Measurements from ENCODE around the gene FGF10. TPM values are rescaled to one million over a fixed set of nuclear protein-coding genes. Genes with fewer than 3 reads are reported as not detected.

The FGF10 gene
- total RNA-seq, 1 donor from 2014 or later, result 2.7 TPM

DNA sequence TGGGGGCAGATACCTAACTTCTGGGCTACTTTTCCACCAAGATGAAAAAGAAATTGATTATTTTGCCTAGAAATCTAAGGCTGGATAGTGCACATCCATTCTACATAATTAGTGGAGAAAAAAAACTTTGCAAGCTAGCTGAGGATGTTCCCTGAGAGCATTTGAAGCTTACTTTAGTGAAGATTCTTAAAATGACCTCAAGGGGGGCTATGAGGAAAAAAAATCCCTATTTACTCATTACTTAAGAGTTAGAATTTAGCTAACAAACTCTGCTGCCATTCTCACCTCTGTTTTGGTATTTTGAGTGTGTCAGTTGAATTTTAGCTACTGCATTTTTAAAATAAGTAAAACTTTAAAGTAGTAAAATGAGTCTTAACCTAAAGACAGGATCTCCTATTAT, 9.2 kb upstream of the FGF10 start:
- intact Hi-C loops (cut with DNase I), result no loop called here
- DNase-seq, result no peak
- Histone ChIP-seq H3K27ac (no peak overlapping the region), H3K4me1 (no peaks in the 10 kb centered on the region), H3K36me3 (no peaks in the 10 kb centered on the region), H3K9me3 (no peaks in the 10 kb centered on the region), H3K27me3 (no peaks in the 10 kb centered on the region), H3K4me3 (no peak overlapping the region)
- no peak for ATAC-seq
- TF ChIP-seq, protein P1, sequence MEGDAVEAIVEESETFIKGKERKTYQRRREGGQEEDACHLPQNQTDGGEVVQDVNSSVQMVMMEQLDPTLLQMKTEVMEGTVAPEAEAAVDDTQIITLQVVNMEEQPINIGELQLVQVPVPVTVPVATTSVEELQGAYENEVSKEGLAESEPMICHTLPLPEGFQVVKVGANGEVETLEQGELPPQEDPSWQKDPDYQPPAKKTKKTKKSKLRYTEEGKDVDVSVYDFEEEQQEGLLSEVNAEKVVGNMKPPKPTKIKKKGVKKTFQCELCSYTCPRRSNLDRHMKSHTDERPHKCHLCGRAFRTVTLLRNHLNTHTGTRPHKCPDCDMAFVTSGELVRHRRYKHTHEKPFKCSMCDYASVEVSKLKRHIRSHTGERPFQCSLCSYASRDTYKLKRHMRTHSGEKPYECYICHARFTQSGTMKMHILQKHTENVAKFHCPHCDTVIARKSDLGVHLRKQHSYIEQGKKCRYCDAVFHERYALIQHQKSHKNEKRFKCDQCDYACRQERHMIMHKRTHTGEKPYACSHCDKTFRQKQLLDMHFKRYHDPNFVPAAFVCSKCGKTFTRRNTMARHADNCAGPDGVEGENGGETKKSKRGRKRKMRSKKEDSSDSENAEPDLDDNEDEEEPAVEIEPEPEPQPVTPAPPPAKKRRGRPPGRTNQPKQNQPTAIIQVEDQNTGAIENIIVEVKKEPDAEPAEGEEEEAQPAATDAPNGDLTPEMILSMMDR (IDR thresholded peaks at IDR 0.05), result no peak

DNA sequence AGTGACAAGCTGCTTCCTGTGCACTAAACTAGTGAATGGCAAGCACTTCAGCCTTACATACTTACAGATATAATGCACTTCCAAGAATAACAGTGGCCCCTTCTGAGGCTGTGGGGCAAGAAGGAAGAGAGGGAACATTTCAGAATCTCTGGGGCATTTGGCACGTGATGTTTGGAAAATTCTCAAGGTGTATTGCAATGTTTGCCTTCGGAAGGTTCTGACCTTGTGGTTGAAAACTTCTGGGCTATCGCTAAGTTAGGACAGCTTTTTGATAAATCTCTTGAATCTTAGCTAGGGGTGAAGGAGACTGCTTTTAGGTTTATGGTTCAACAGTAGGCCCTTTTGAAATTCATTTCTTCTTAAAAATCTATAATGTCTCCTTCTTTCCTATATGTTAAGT, 7.1 kb upstream of the FGF10 start:
- H3K27me3 ChIP-seq, result peaks cover under 1% of the 10 kb centered on the region
- H3K4me1 ChIP-seq, result no peaks in the 10 kb centered on the region
- TF ChIP-seq, protein P1 (IDR thresholded peaks at IDR 0.05), result no peak
- ATAC-seq, result peak; percentile 28
- intact Hi-C loops (cut with DNase I), result no loop called here
- H3K4me3 ChIP-seq, result no peak overlapping the region
- no peak overlapping the region for H3K27ac ChIP-seq
- no peaks in the 10 kb centered on the region for H3K36me3 ChIP-seq
- no peak for DNase-seq
- no peaks in the 10 kb centered on the region for H3K9me3 ChIP-seq

DNA sequence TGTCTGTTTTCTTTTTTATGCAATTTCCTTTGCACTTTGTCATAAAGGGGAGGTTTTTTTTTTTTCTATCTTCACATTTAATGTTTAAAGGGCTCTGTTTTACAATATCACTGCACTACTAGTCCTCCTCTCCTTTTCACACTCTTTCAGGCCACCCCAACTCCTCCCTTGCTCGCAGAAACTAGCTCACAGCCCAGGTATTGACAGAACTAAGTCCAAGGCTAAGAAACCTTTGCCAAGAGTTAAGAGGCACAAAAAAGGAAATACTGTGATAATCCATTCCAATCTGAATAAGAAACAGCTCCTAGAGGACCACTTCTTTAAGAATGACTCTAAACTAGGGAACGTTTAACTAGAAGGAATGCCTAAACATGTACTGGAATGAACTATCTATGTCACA, 1.1 kb upstream of the FGF10 start:
- ATAC-seq (no peak), DNase-seq (no peak)
- no peak overlapping the region for H3K27ac ChIP-seq
- H3K4me1 ChIP-seq, result no peaks in the 10 kb centered on the region
- intact Hi-C loops (cut with DNase I), result no loop called here
- H3K9me3 ChIP-seq, result no peaks in the 10 kb centered on the region
- TF ChIP-seq, protein P1 (IDR thresholded peaks at IDR 0.05), result no peak
- H3K27me3 ChIP-seq, result peaks cover 24% of the 10 kb centered on the region
- H3K4me3 ChIP-seq, result peak overlapping the region; percentile 51
- H3K36me3 ChIP-seq, result no peaks in the 10 kb centered on the region

DNA sequence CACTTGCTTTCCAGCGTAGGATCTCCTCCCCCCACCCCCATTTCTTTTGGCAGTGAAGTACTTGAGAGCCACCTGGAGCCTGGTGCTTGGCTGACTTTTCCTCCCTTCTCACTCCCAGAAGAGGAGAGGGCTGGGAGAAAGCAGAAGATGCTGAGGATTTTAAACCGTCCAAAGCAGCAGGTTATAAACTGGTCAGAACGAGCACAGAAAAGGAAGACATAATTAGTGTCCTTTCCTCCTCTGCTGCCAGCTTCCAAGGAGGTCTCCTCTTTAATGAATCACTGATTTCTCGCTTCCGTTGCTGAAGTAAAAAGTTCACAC, 563 bp upstream of the FGF10 start:
- Histone ChIP-seq H3K27me3 (peaks cover 24% of the 10 kb centered on the region), H3K9me3 (no peaks in the 10 kb centered on the region), H3K4me3 (peak overlapping the region; percentile 51), H3K27ac (no peak overlapping the region), H3K4me1 (no peaks in the 10 kb centered on the region), H3K36me3 (no peaks in the 10 kb centered on the region)
- TF ChIP-seq, protein P1 (IDR thresholded peaks at IDR 0.05), result no peak
- intact Hi-C loops (cut with DNase I), result no loop called here
- DNase-seq (no peak), ATAC-seq (no peak)

DNA sequence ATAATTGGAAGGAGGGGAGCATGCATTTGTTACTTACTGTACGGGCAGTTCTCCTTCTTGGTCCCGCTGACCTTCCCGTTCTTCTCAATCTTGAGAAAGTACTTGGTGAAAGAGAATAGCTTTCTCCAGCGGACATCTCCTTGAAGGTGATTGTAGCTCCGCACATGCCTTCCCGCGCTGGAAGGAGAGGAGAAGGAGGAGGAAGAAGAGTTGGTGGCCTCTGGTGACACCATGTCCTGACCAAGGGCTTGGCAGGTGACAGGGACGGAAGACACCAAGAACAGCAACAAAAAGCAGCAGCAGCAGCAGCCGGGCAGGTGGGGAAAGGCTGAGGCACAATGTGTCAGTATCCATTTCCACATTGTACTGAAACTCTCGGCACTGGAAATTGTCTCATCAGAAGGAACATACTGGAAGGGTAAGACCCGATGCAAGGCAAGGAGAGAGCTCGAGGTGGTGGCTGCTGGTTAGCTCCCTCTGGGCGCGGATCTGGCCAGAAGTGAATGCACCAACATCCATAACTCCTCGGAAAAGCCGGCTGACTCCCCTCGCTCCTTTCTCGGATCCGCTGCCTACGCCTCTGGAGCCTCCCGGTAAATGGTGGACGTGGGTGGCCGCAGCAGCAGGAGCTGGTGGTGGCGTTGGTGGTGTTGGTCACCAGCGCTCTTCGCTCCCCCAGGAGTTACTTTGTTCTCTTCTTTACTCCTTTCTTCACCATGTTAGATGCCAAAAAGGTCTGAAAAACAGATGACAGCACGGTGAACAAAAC, 715 bp downstream of the FGF10 start:
- H3K4me1 ChIP-seq, result no peaks in the 10 kb centered on the region
- DNase-seq (peak; percentile 57), ATAC-seq (peak; percentile 44)
- no peaks in the 10 kb centered on the region for H3K9me3 ChIP-seq
- peaks cover 24% of the 10 kb centered on the region for H3K27me3 ChIP-seq
- H3K4me3 ChIP-seq, result peak overlapping the region; percentile 51
- H3K36me3 ChIP-seq, result no peaks in the 10 kb centered on the region
- peak overlapping the region; percentile 21 for H3K27ac ChIP-seq
- intact Hi-C loops (cut with DNase I), result no loop called here
- TF ChIP-seq, protein P1 (IDR thresholded peaks at IDR 0.05), result no peak

DNA sequence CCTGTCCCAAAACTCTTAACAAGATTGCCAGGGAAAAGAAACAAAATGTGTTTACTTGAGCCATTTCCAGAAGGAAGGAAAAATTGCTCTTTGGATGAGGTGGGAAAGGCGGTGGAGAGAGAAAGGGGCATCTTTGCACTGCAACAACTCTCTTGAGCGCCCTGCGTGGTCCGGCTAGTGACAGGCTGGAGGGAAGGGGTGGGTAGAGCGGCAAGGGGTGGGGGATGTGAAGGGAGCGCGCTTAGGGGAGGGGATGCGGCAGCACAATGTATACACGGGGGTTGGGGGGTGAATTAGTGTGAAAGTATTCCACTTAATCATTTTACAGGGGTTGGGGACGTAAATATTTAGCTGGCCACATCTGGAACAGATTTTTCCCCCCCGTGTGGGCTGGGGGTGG, 1.3 kb downstream of the FGF10 start:
- DNase-seq (no peak), ATAC-seq (no peak)
- Histone ChIP-seq H3K27ac (no peak overlapping the region), H3K9me3 (no peaks in the 10 kb centered on the region), H3K4me3 (peak overlapping the region; percentile 51), H3K36me3 (no peaks in the 10 kb centered on the region), H3K27me3 (peaks cover 24% of the 10 kb centered on the region), H3K4me1 (no peaks in the 10 kb centered on the region)
- TF ChIP-seq, protein P1 (IDR thresholded peaks at IDR 0.05), result no peak
- intact Hi-C loops (cut with DNase I), result no loop called here

Measured in upper lobe of right lung (tissue), 1 donor.